Stimulated activated CD4-positive, alpha-beta T cell treated with anti-CD3 and anti-CD28 coated beads, Interleukin-15, amount 100 ng/mL, for 24 hours (primary cell): ENCODE results near the gene FGF22.

ENCODE experiments used
- DNase-seq: peaks from one replicate; pipeline ENCODE4 v3.0.0-alpha.2; 2020

Gene FGF22

DNA sequence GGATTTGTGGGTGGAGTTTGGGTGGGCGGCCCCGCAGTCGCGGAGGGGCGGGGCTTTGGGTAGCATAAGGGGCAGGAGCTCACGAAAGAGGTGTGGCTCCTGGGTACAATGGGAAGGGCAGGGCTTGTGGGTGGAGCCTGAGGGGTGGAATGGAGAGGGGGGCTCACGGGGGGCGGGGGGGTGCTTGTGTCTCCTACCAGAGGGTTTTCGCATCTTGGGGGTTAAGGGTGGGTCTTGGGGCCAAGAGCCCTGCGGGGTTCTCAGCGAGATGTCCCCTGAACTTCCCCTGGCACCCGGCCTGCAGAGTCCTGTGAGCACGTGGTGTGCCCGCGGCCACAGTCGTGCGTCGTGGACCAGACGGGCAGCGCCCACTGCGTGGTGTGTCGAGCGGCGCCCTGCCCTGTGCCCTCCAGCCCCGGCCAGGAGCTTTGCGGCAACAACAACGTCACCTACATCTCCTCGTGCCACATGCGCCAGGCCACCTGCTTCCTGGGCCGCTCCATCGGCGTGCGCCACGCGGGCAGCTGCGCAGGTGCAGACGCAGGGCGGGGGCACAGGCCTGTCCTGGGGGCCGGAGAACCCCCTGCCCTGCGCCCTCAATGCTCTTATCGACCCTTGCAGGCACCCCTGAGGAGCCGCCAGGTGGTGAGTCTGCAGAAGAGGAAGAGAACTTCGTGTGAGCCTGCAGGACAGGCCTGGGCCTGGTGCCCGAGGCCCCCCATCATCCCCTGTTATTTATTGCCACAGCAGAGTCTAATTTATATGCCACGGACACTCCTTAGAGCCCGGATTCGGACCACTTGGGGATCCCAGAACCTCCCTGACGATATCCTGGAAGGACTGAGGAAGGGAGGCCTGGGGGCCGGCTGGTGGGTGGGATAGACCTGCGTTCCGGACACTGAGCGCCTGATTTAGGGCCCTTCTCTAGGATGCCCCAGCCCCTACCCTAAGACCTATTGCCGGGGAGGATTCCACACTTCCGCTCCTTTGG is 41.6 kb downstream of the FGF22 start:
- DNase-seq, result peak; percentile 94

- DNase-seq, result no peak
Observed at GRCh38 chr19:682678-683320, 43.1 kb downstream of the FGF22 start.

DNA sequence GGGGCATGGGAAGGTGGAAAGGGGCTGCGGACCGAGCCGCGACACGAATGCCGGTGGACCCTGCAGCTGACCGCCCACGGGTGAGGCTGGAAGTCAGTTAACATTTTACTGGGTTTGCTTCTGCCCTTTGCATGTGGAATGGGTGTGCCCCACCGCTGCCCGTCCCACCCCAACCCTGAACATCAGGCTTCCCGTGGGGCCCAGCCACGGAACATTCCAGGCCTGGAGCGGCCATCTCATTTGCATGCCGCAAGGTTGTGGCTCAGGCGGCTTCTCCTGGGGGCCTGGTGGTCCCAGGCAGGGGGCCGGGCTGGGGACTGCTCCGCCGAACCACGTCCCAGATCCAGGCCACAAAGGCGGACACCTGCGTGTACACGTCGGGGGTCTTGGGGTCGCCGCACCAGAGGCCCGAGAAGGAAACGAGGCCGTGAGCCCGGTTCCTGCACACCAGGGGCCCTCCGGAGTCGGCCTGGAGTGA is 45.8 kb downstream of the FGF22 start:
- no peak for DNase-seq

DNA sequence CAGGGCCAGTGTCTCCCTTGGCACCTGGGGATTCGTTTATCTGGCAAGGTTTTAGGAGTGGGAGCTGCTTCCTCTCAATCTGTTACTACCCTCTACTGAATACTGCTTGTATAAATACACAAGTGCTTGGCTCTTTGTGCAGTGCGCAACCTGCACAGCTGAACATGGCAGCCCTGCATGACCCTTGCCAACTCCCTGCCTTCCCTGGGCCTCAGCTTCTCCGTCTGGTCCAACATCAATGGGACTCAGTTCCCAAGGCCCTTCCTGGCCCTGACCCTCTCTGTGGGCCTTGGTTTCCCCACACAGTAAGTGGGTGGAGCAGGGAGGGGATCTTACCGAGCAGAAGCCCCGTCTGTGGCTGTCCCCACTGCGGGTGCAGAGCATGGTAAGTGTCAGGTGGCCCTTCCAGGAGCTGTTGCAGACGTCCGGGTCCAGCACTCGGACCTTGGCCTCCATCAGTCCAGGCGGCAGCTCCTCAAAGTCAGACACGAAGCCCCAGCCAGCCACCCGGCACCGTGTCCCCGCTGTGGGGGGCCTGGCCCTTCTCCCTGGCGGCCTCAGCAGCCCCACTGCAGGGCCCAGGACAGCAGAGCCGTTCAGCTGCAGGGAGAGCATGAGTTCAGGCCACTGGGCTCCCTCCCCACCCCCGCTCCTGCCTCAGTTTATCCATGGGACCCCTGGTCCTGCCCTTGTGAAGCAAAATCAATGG is 47.1 kb downstream of the FGF22 start:
- DNase-seq, result no peak

DNA sequence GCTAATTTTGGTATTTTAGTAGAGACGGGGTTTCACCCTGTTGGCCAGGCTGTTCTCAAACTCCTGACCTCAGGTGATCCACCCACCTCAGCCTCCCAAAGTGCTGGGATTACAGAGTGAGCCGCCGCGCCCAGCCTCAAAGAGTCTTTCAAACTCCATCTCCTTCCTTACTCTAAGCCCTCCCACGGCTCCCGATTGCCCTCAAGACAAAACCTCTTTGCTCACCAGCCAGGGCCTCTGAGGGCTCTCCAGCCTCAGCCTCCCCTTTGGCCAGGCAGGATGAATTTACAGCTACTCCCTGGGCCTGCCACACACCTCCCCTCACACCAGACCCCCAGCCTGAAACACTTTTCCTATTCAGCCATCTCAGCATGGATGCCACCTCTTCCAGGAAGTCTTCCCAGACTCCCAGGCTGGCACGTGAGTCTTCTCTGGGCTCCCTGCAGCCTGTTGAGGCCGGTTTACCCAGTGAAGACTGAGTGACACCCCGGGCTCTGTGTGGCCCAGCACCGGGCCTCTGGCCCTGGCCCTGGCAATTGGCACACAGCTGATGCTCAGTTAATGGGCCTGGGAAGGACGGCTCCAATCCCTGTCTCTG is 48.0 kb downstream of the FGF22 start:
- no peak for DNase-seq

- no peak for DNase-seq
Observed at GRCh38 chr19:688214-688613, 48.5 kb downstream of the FGF22 start.

- DNase-seq, result no peak
Observed at GRCh38 chr19:688992-689391, 49.3 kb downstream of the FGF22 start.

DNA sequence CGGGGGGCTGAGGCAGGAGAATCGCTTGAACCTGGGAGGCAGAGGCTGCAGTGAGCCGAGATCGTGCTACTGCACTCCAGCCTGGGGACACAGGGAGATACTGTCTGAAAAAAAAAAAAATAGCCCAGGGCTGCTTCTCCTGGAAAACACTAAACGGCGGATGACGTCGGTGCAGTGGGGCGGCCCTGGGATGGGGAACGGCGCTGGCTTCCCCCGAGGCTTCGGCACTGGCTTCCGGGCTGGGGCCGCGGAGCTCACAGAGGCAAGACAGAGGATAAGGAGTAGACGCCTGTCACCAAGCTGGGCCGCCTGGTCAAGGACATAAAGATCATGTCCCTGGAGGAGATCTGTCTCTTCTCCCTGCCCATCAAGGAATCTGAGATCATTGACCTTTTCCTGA is 50.5 kb downstream of the FGF22 start:
- DNase-seq, result no peak
